ENCODE measurements around the gene HSDL2.

HSDL2 gene

GRCh38 chr9:112462855-112463254 lies 82.9 kb downstream of the HSDL2 start:
- FAIRE-seq = no peak

GRCh38 chr9:112465352-112465751 lies 85.4 kb downstream of the HSDL2 start:
- no peak for FAIRE-seq

DNA sequence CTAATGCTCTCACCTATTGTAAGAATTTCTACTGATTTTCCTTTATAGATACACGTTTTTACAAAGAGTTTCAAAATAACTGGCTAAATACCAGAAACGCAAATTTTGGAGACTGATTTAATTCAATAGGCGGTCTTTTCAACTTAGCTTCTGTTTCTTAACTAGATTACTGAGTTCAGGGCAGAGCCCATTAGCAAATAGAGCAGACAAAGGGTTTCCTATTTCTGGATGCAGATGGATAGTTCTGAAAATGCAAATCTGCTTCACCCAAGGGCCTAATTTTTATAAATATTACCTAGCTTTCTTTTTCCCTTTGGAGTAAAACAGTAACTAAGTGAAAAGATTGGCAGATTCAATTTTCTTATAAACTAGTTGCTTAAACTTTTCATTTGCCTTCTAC lies 93.1 kb downstream of the HSDL2 start:
- no peak for FAIRE-seq

DNA sequence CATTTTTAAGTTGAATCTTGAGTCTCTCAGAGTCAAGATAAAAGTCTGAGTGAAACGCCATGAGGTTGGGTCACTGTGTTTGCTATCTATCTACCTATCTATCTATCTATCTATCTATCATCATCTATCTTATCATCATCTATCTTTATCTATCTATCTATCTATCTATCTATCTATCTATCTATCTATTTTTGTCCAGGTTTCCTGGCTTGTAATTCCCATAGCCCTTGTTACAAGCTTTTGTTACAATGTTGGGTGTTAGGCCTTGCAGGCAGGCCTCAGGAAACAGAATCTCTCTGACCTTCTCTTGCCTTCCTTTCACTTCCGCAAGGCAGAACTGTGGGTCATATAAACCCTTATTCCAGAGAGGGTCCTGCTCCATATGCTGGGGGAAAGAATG lies 94.1 kb downstream of the HSDL2 start:
- no peak for FAIRE-seq

DNA sequence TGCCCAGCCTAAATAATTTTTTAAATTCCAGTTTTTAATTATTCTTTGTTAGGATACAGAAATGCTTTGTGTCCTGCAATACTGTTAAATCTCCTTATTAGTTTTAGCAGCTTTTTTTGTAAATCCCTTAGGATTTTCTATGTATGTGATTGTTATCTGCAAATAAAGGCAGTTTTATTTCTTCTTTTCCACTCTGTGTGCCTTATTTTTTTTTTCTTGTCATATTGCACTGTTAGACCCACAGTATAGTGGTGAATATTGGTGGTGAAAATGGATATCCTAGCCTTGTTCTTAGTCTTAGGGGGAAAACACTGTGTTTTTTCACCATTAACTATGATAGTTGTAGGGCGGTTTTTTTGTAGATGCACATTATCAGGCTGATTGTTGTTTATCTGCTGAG lies 95.4 kb downstream of the HSDL2 start:
- no peak for FAIRE-seq

- no peak for FAIRE-seq
These were observed 97.4 kb downstream of the HSDL2 start for GRCh38 chr9:112477330-112477729.

DNA sequence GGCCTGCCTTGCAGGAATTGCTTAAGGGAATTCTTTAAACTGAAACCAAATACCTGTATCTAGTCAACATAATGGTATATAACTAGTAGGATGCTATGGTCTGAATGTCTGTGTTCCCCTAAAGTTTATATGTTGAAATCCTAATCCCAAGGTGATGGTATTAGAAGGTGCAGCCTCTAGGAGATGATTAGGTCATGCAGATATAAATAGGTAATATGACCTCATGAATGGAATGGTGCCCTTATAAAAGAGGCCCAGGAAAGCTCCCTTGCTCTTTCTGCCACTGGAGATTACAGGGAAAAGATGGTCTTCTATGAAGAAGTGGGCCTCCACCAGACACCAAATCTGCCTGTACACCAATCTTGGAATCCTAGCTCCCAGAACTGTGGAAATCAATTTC lies 99.3 kb downstream of the HSDL2 start:
- no peak for FAIRE-seq

DNA sequence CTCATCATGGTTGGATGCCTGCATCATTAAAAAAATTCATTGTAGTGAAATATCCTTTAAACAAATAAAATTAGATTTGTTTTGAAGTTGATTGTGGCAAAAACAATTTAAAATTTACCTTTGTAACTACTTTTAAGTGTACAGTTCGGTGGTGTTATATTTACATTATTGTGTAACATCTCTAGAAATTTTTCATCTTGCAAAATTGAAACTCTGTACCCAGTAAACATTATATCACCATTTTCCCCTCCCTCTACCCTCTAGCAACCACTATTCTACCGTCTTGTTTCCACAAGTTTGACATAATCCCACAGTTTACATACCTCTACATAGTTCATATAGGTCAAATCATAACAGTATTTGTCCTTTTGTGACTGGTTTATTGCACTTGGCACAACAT lies 104.7 kb downstream of the HSDL2 start:
- FAIRE-seq = no peak

- FAIRE-seq = no peak
These were observed 105.7 kb downstream of the HSDL2 start for GRCh38 chr9:112485574-112485973.

DNA sequence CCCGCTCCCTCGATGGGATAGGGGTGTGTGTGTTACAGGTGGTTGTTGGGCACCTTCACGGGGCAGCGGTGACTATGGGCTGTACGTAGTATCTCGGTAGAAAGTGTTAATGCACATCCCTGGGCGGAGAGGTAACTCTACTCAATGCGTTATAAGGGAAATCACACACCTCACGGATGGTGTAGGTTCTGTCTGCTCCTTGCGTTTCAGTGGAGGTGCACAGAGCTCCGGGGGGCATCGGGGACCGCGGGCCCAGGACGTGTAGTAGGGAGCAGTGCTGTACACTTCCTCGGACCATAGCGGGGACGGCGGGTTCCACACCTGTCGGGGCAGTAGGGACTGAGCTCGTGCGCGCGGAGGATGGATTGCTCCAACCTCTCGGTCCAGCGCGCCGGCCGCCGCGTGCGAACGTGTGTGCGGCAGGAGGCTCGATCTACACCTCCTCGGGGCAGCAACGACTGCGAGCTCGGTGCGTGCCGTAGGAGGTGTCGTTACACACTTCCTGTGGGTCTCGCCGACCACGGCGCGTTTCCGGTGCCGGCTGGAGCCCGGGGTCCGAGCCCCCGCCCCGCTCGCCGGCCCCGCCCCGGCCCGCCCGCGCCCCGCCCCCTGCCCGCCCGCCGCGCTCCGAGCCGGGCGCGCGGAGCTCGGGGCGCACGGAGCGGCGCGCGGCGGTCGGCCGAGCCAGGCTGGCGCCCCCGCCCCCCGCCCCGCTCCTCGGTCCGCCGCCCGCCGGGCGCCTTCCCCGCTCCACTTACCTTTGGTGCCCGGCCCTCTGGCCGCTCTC lies 106.5 kb downstream of the HSDL2 start, which contains the start of gene KIAA1958:
KIAA1958 (plus strand) TSS at position 607 of the 787 bp plus-strand sequence. CDS start 87,254 bp downstream, outside the sequence.
- FAIRE-seq = no peak

DNA sequence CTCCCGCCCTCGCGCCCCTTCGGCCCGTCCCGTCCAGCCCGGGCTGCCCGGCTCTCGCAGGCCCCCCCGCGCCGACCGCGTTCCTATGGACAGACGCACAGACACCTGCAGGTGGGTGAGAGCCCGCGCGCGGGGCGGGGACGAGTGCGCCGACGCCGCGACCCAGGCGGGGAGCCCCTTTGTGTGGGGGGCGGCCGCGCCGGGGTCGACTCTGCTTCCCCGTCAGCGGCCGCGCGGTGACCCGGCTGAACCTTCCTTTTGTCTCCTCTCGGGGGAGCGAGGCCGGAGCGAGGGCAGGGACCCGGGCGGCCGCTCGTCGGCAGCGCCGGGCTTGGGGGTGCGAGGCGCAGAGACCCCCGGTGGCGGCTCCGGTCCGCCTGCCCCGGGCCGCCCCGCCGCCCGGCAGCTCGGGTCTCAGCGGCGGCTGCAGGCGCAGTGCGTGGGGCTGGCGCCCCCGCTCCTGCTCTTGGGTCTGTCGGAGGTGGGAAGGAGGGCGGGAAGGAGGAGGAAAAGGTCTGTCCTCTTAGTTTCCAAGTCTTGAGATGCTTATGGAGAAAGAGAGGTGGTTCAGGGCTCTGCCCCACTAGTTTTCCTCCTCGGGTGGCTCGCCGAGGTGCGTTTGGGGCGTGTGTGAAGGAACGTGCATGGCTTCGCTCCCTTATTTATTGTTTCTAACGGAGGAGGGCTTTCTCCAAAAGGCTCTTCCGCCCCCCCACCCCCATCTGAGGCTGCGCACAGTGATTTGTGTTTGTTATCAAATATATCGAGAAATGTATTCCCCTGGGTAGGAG lies 107.3 kb downstream of the HSDL2 start:
- no peak for FAIRE-seq

GRCh38 chr9:112487799-112488340 lies 108.0 kb downstream of the HSDL2 start:
- no peak for FAIRE-seq

GRCh38 chr9:112489039-112489546 lies 109.2 kb downstream of the HSDL2 start:
- FAIRE-seq = no peak

DNA sequence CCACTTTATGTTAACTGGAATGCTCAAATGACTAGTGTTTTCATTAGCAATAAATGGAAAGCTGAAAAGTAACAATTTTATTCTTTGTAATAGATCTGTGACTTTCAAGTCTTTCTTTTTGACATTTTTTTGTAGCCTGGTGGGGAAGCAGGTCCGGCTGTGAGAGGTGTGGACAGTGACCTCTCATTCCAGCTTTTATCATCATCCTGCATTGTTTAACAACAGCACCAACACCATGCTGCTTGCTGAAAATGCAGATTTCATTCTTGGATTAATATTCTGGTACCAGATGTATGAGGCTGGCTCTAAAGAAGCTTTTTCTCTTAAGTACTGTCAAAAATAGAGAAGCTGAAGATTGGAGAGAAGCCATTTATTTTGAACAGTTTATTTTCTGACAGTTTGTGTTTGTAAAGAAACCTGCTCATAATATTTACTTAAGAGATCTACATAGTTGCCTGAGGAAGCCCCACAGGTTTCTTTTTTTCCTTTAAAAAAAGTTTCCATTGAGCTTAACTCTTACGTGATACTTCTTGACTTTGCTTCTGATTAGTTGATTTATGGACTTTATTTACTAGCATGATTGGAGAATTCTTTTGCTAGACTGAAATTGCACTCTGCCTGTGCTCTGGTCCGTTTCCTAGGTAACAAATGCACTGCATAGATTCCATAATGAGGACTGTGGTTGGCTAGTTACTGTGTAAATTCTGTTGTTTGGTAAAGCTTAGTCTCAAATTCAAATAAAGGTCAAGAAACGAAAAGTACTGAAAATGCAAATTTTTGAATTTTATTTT lies 110.2 kb downstream of the HSDL2 start:
- no peak for FAIRE-seq

DNA sequence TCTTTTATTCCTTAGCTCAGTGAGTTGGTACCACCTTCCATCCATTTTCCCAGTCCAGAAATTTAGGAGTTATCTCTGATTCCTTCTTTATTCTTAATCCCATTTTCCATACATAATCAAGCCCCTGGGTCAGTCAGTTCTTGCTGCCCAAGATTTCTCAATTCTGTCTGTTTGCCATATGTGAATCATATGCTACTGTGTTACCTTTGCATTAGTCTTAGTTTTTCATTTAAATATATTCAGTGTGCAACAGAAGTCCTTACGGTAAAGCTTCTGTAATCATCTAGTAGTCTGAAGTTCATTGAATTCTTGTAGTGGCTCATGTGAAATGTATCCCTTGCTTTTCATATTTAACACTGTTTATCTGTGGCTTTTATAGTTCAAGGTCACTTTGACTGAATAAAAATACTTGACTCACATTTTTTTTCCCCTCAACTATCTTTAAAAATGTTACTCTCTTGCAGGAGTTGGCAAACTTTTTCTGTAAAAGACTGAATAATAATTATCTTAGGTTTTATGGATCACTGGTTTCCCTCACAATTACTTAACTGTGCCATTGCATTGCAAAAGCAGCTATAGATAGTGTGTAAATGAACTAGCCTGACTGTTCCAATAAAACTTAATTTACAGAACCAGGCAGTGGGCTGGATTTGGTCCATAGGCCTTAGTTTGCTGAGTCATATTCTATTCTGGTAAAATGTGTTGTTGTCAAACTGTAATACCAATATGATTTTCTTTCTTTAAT lies 113.7 kb downstream of the HSDL2 start:
- no peak for FAIRE-seq

DNA sequence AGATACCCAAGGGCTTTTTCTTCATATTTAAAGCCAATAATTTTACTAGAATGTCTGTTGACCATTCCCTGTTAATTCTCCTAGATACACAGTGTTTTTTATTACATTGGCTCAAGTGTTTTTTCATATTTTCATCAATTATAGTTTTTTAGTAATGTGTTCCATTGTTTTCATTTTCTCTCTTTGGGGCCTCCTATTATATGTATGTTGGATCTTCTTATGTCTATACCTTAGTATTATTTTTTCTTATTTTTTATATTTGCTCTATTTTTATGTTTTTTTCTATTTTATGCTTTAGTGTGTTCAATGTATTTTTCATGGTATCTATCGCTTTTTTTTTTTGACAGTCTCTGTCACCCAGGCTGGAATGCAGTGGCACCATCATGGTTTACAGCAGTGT lies 114.2 kb downstream of the HSDL2 start:
- no peak for FAIRE-seq

DNA sequence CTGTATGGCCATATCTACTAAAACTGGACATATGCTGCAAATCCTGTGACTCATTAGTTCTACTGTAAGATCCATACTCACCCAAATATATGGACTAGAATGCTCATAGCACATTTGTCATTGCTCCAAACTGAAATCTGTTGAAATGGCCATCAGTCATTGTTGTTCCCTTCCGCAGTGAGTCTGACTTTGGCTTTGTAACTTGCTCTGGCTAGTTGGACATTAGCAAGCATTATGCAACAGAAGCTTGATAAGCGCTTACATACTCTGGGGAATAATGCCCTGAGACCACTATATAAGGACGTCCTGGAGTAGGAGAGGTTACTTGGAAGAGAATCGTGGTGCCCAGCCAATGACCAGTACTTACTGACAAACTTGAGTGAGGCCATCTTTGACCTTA lies 115.7 kb downstream of the HSDL2 start:
- FAIRE-seq = no peak

GRCh38 chr9:112496074-112496722 lies 116.3 kb downstream of the HSDL2 start:
- FAIRE-seq = no peak

- FAIRE-seq = no peak
These were observed 120.9 kb downstream of the HSDL2 start for GRCh38 chr9:112500842-112501241.

GRCh38 chr9:112501287-112501686 lies 121.4 kb downstream of the HSDL2 start:
- no peak for FAIRE-seq

DNA sequence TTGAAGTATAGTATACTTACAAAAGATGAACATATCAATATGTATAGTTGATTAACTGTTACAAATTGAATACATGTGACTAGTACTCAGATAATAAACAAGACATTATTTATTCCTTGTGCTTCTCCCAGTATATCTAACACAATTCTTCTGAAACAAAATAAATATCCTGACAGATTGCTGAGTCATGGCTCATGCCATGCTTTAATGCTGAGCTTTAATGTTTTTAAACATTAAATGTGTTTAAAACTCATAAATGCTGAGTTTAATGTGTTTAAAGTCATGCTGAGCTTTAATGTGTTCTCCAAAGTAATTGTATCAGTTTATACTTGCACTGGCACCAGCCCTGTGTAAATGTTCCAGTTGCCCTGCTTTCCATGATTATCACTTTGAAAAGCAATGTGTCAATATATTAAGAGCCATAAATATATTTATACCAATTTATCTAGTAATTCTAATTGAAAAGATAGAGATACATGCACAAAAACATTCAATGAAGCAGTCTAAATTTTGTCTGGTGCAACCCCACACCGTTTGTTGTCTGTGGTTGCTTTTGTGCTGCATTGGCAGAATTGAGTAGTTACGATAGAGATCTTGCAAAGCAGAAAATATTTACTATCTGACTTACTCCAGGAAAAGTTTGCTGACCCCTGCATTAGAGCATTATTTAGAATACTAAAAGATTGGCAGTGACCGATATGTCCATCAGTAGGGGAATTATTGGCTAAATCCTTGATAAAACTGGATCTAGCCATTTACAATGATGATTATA lies 122.5 kb downstream of the HSDL2 start:
- no peak for FAIRE-seq

Measured in G401.6 (cell line).